Measurements from ENCODE around the gene RDX.

DNA sequence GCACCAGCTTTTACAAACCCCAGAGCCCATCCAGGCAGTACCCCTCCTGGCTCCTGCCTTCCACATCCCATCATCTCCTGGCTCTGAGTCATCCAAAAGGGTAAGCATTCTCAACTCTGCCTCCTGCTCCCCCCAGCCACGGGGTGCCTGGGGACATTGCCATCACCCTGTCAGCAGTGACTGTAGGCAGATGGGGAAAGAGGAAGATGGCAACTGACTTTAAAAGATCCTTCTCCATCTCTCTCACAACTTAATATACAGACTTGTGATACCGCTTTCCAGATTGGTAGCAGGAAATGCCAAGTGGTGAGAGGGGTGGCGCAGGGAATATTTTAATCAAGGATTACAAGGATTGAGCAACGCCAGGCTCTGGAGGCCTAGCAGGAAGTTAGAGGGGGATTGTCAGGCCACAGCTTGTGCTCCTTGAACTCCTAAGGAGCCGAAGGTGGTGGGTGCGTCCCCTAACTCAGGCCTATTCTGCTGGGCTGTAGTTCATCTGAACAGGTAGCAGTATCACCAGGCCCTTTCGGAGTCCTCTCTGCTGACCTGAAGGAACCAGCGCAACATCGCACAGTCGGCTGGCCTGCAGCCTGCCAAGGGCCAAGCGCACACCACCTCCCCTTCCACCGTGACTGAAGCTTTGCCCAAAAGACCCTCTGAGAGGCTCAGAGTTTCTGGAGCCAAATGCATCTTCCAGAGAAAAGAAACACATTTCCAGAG is 119.9 kb downstream of the RDX start:
- TF ChIP-seq GABPB1 (CRISPR knock-in tag; IDR thresholded peaks at IDR 0.05) = no peak
- no peak for TF ChIP-seq ELF4 (CRISPR knock-in tag; IDR thresholded peaks at IDR 0.05; ENCODE audit: low read depth)
- TF ChIP-seq CTCF (IDR thresholded peaks at IDR 0.05) = no peak
- TF ChIP-seq MAX (CRISPR knock-in tag; IDR thresholded peaks at IDR 0.05) = no peak
- TF ChIP-seq, protein P1, sequence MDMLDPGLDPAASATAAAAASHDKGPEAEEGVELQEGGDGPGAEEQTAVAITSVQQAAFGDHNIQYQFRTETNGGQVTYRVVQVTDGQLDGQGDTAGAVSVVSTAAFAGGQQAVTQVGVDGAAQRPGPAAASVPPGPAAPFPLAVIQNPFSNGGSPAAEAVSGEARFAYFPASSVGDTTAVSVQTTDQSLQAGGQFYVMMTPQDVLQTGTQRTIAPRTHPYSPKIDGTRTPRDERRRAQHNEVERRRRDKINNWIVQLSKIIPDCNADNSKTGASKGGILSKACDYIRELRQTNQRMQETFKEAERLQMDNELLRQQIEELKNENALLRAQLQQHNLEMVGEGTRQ (CRISPR knock-in tag; IDR thresholded peaks at IDR 0.05) = no peak
- TF ChIP-seq, protein P2, sequence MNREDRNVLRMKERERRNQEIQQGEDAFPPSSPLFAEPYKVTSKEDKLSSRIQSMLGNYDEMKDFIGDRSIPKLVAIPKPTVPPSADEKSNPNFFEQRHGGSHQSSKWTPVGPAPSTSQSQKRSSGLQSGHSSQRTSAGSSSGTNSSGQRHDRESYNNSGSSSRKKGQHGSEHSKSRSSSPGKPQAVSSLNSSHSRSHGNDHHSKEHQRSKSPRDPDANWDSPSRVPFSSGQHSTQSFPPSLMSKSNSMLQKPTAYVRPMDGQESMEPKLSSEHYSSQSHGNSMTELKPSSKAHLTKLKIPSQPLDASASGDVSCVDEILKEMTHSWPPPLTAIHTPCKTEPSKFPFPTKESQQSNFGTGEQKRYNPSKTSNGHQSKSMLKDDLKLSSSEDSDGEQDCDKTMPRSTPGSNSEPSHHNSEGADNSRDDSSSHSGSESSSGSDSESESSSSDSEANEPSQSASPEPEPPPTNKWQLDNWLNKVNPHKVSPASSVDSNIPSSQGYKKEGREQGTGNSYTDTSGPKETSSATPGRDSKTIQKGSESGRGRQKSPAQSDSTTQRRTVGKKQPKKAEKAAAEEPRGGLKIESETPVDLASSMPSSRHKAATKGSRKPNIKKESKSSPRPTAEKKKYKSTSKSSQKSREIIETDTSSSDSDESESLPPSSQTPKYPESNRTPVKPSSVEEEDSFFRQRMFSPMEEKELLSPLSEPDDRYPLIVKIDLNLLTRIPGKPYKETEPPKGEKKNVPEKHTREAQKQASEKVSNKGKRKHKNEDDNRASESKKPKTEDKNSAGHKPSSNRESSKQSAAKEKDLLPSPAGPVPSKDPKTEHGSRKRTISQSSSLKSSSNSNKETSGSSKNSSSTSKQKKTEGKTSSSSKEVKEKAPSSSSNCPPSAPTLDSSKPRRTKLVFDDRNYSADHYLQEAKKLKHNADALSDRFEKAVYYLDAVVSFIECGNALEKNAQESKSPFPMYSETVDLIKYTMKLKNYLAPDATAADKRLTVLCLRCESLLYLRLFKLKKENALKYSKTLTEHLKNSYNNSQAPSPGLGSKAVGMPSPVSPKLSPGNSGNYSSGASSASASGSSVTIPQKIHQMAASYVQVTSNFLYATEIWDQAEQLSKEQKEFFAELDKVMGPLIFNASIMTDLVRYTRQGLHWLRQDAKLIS (CRISPR knock-in tag; IDR thresholded peaks at IDR 0.05; ENCODE audit: borderline replicate concordance) = no peak
- no peak for TF ChIP-seq ESRRA (CRISPR knock-in tag; IDR thresholded peaks at IDR 0.05; ENCODE audit: borderline replicate concordance)
- TF ChIP-seq, protein P3, sequence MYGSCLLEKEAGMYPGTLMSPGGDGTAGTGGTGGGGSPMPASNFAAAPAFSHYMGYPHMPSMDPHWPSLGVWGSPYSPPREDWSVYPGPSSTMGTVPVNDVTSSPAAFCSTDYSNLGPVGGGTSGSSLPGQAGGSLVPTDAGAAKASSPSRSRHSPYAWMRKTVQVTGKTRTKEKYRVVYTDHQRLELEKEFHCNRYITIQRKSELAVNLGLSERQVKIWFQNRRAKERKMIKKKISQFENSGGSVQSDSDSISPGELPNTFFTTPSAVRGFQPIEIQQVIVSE (CRISPR knock-in tag; IDR thresholded peaks at IDR 0.05; ENCODE audit: borderline replicate concordance) = no peak
- TF ChIP-seq, protein P4, sequence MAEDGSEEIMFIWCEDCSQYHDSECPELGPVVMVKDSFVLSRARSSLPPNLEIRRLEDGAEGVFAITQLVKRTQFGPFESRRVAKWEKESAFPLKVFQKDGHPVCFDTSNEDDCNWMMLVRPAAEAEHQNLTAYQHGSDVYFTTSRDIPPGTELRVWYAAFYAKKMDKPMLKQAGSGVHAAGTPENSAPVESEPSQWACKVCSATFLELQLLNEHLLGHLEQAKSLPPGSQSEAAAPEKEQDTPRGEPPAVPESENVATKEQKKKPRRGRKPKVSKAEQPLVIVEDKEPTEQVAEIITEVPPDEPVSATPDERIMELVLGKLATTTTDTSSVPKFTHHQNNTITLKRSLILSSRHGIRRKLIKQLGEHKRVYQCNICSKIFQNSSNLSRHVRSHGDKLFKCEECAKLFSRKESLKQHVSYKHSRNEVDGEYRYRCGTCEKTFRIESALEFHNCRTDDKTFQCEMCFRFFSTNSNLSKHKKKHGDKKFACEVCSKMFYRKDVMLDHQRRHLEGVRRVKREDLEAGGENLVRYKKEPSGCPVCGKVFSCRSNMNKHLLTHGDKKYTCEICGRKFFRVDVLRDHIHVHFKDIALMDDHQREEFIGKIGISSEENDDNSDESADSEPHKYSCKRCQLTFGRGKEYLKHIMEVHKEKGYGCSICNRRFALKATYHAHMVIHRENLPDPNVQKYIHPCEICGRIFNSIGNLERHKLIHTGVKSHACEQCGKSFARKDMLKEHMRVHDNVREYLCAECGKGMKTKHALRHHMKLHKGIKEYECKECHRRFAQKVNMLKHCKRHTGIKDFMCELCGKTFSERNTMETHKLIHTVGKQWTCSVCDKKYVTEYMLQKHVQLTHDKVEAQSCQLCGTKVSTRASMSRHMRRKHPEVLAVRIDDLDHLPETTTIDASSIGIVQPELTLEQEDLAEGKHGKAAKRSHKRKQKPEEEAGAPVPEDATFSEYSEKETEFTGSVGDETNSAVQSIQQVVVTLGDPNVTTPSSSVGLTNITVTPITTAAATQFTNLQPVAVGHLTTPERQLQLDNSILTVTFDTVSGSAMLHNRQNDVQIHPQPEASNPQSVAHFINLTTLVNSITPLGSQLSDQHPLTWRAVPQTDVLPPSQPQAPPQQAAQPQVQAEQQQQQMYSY (CRISPR knock-in tag; IDR thresholded peaks at IDR 0.05) = no peak
- no peak for TF ChIP-seq NR2C2 (CRISPR knock-in tag; IDR thresholded peaks at IDR 0.05)
- no peak for TF ChIP-seq ZNF121 (CRISPR knock-in tag; IDR thresholded peaks at IDR 0.05)
